DOHH2 (cell line): Measurements from ENCODE around the gene NSUN6.

Experiments
- H3F3A ChIP-seq: fragments of 200-600 bp; sonication (generic), shearing (Covaris generic); 2 replicates; pipeline ENCODE4 v1.6.0; 2016; ENCODE audit warnings: antibody characterized with exemption, mild to moderate bottlenecking; ENCODE audit not compliant: control insufficient read depth, insufficient read depth
- H3K27ac ChIP-seq: fragments of 200-600 bp; sonication (generic); 2 replicates; pipeline ENCODE4 v1.5.1; 2014; ENCODE audit warnings: low read depth, mild to moderate bottlenecking, low read length, moderate library complexity
- H3K27me3 ChIP-seq: fragments of 200-600 bp; sonication (generic); 2 replicates; pipeline ENCODE4 v1.6.1; 2014; ENCODE audit warnings: mild to moderate bottlenecking, low read length, mixed read lengths; ENCODE audit not compliant: control insufficient read depth
- H3K36me3 ChIP-seq: fragments of 200-600 bp; sonication (generic); 2 replicates; pipeline ENCODE4 v1.6.1; 2014; ENCODE audit warnings: mild to moderate bottlenecking, low read length, moderate library complexity, mixed read lengths; ENCODE audit not compliant: control insufficient read depth
- H3K4me1 ChIP-seq: fragments of 200-600 bp; sonication (generic); 2 replicates; pipeline ENCODE4 v1.6.1; 2014; ENCODE audit warnings: mild to moderate bottlenecking, low read length, mixed read lengths; ENCODE audit not compliant: control insufficient read depth
- H3K4me2 ChIP-seq: fragments of 200-600 bp; sonication (generic); 2 replicates; pipeline ENCODE4 v1.6.0; 2014; ENCODE audit warnings: mild to moderate bottlenecking, low read length, moderate library complexity
- H3K4me3 ChIP-seq: fragments of 200-600 bp; sonication (generic); 2 replicates; pipeline ENCODE4 v1.5.1; 2014; ENCODE audit warnings: mild to moderate bottlenecking, low read length, mixed read lengths
- H3K79me2 ChIP-seq: fragments of 200-600 bp; sonication (generic); 2 replicates; pipeline ENCODE4 v1.6.1; 2014; ENCODE audit warnings: mild to moderate bottlenecking, low read length, mixed read lengths; ENCODE audit not compliant: control insufficient read depth
- H3K9me2 ChIP-seq: fragments of 200-600 bp; sonication (generic); replicated peaks from 2 replicates; pipeline ENCODE4 v1.6.1; 2014; ENCODE audit warnings: mild to moderate bottlenecking, low read length, mixed read lengths; ENCODE audit not compliant: control insufficient read depth
- H3K9me3 ChIP-seq: fragments of 200-600 bp; sonication (generic); 2 replicates; pipeline ENCODE4 v1.6.1; 2014; ENCODE audit warnings: antibody characterized with exemption, low read length, mixed read lengths; ENCODE audit not compliant: control insufficient read depth, insufficient read depth
- H4K20me1 ChIP-seq: fragments of 200-600 bp; sonication (generic); 2 replicates; pipeline ENCODE4 v1.6.0; 2014; ENCODE audit warnings: low read depth, mild to moderate bottlenecking, antibody characterized with exemption, low read length, moderate library complexity; ENCODE audit not compliant: control insufficient read depth, insufficient read depth
- EZH2phosphoT487 ChIP-seq: fragments of 200-600 bp; sonication (generic); IDR thresholded peaks from 2 replicates; pipeline ENCODE4 v1.6.1; 2017; ENCODE audit warnings: borderline replicate concordance, mild to moderate bottlenecking, antibody characterized with exemption, low read length, moderate library complexity, mixed read lengths
- TF ChIP-seq, protein P1 (sequence below): fragments of 200-600 bp; sonication (generic); IDR thresholded peaks from one replicate; pipeline ENCODE4 v1.5.1; 2014; ENCODE audit warnings: antibody characterized with exemption, mild to moderate bottlenecking, low read depth, low read length; ENCODE audit not compliant: poor library complexity, severe bottlenecking

NSUN6 gene

DNA sequence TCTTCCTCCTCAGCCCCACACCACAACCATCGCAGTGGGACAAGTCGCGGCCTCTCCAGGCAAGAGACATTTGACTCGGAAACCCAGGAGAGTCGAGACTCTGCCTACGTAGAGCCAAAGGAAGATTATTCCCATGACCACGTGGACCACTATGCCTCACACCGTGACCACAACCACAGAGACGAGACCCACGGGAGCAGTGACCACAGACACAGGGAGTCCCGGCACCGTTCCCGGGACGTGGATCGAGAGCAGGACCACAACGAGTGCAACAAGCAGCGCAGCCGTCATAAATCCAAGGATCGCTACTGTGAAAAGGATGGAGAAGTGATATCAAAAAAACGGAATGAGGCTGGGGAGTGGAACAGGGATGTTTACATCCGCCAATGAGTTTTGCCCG, 112.1 kb downstream of the NSUN6 start:
- H3K36me3 ChIP-seq = peaks cover 20% of the 10 kb centered on the region
- H3K4me3 ChIP-seq = no peak overlapping the region
- no peaks in the 10 kb centered on the region for H3K79me2 ChIP-seq
- H3K27me3 ChIP-seq = no peaks in the 10 kb centered on the region
- no peaks in the 10 kb centered on the region for H3K9me2 ChIP-seq
- no peaks in the 10 kb centered on the region for H3K4me1 ChIP-seq
- H3K4me2 ChIP-seq = no peak overlapping the region
- no peaks in the 10 kb centered on the region for H3F3A ChIP-seq
- H4K20me1 ChIP-seq = no peaks in the 10 kb centered on the region
- no peaks in the 10 kb centered on the region for H3K9me3 ChIP-seq
- TF ChIP-seq, protein P1, sequence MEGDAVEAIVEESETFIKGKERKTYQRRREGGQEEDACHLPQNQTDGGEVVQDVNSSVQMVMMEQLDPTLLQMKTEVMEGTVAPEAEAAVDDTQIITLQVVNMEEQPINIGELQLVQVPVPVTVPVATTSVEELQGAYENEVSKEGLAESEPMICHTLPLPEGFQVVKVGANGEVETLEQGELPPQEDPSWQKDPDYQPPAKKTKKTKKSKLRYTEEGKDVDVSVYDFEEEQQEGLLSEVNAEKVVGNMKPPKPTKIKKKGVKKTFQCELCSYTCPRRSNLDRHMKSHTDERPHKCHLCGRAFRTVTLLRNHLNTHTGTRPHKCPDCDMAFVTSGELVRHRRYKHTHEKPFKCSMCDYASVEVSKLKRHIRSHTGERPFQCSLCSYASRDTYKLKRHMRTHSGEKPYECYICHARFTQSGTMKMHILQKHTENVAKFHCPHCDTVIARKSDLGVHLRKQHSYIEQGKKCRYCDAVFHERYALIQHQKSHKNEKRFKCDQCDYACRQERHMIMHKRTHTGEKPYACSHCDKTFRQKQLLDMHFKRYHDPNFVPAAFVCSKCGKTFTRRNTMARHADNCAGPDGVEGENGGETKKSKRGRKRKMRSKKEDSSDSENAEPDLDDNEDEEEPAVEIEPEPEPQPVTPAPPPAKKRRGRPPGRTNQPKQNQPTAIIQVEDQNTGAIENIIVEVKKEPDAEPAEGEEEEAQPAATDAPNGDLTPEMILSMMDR = no peak
- TF ChIP-seq EZH2phosphoT487 = no peak
- no peak overlapping the region for H3K27ac ChIP-seq

- Histone ChIP-seq H3K9me3 (no peaks in the 10 kb centered on the region), H3K4me1 (no peaks in the 10 kb centered on the region), H3K36me3 (no peaks in the 10 kb centered on the region; the same call in 1 of the 2 replicates), H3K27me3 (no peaks in the 10 kb centered on the region), H3K27ac (no peak overlapping the region), H3K9me2 (no peaks in the 10 kb centered on the region), H3K79me2 (no peaks in the 10 kb centered on the region), H3F3A (no peaks in the 10 kb centered on the region), H4K20me1 (no peaks in the 10 kb centered on the region), H3K4me2 (no peak overlapping the region), H3K4me3 (no peak overlapping the region)
- TF ChIP-seq, protein P1 = no peak
- no peak for TF ChIP-seq EZH2phosphoT487
Measured at GRCh38 chr10:18533896-18534295, 117.5 kb downstream of the NSUN6 start.

- H3K4me1 ChIP-seq = no peaks in the 10 kb centered on the region
- no peaks in the 10 kb centered on the region for H3K9me3 ChIP-seq
- TF ChIP-seq, protein P1 = no peak
- TF ChIP-seq EZH2phosphoT487 = no peak
Measured at GRCh38 chr10:18532881-18533535, 118.4 kb downstream of the NSUN6 start.

More at GRCh38 chr10:18532881-18533535, 118.4 kb downstream of the NSUN6 start:
- Histone ChIP-seq H3K9me2 (no peaks in the 10 kb centered on the region), H3K79me2 (no peaks in the 10 kb centered on the region), H3K27ac (no peak overlapping the region), H3K27me3 (no peaks in the 10 kb centered on the region), H3F3A (no peaks in the 10 kb centered on the region), H3K4me2 (no peak overlapping the region), H4K20me1 (no peaks in the 10 kb centered on the region), H3K36me3 (no peaks in the 10 kb centered on the region; the same call in 1 of the 2 replicates), H3K4me3 (no peak overlapping the region)
